Activated CD8-positive, alpha-beta T cell treated with anti-CD3 and anti-CD28 coated beads for 36 hours (primary cell): ENCODE measurements around the gene ZNF236. TPM values are rescaled to one million over a fixed set of nuclear protein-coding genes. Genes with fewer than 3 reads are reported as not detected.

Experiments used
- ATAC-seq: fragments of 200-7000 bp; cut with Tn5 transposase; one replicate; pipeline ENCODE4 v1.10.0; 2021; ENCODE audit warnings: mild to moderate bottlenecking, moderate library complexity
- CTCF ChIA-PET: fragments of 350-600 bp; sonication (Branson Sonifier 250); formaldehyde crosslinking; loops from one replicate; lab custom pipeline; 2021; ENCODE audit warnings: antibody characterized with exemption; lab: Charles Lee
- POLR2A ChIA-PET: fragments of 350-600 bp; sonication (Branson Sonifier 250); formaldehyde crosslinking; loops from one replicate; lab custom pipeline; 2021; ENCODE audit warnings: antibody characterized with exemption; lab: Charles Lee
- DNase-seq: peaks from one replicate; pipeline ENCODE4 v3.0.0-alpha.2; 2020
- H3K27ac Mint-ChIP-seq: one replicate; pipeline ENCODE4 v1.8.0; 2021; ENCODE audit warnings: mild to moderate bottlenecking, mixed read lengths
- H3K27me3 Mint-ChIP-seq: one replicate; pipeline ENCODE4 v1.8.0; 2021; ENCODE audit warnings: mixed read lengths
- H3K36me3 Mint-ChIP-seq: one replicate; pipeline ENCODE4 v1.8.0; 2021; ENCODE audit warnings: low read depth, mixed read lengths
- H3K4me1 Mint-ChIP-seq: one replicate; pipeline ENCODE4 v1.8.0; 2021; ENCODE audit warnings: low read depth, mixed read lengths
- H3K4me3 Mint-ChIP-seq: one replicate; pipeline ENCODE4 v1.8.0; 2021; ENCODE audit warnings: mild to moderate bottlenecking, moderate library complexity, mixed read lengths
- H3K9me3 Mint-ChIP-seq: one replicate; pipeline ENCODE4 v1.8.0; 2021; ENCODE audit warnings: mixed read lengths
- CTCF ChIP-seq: fragments of 200-600 bp; IDR thresholded peaks from one replicate; pipeline ENCODE4 v1.8.0; 2022; ENCODE audit warnings: antibody characterized with exemption, mild to moderate bottlenecking
- intact Hi-C: fragments of 100-400 bp; cut with micrococcal nuclease; formaldehyde crosslinking; loops from one replicate; pipeline ENCODE4 v1.10.0; 2022
- total RNA-seq, 2 experiments: library from RNA; stranded (reverse); gene quantifications; one replicate each; pipeline ENCODE4 v1.2.3, GENCODE V29; 2021

Gene ZNF236
- total RNA-seq, 2 experiments from 2014 or later: 12.7 to 15.2 TPM

DNA sequence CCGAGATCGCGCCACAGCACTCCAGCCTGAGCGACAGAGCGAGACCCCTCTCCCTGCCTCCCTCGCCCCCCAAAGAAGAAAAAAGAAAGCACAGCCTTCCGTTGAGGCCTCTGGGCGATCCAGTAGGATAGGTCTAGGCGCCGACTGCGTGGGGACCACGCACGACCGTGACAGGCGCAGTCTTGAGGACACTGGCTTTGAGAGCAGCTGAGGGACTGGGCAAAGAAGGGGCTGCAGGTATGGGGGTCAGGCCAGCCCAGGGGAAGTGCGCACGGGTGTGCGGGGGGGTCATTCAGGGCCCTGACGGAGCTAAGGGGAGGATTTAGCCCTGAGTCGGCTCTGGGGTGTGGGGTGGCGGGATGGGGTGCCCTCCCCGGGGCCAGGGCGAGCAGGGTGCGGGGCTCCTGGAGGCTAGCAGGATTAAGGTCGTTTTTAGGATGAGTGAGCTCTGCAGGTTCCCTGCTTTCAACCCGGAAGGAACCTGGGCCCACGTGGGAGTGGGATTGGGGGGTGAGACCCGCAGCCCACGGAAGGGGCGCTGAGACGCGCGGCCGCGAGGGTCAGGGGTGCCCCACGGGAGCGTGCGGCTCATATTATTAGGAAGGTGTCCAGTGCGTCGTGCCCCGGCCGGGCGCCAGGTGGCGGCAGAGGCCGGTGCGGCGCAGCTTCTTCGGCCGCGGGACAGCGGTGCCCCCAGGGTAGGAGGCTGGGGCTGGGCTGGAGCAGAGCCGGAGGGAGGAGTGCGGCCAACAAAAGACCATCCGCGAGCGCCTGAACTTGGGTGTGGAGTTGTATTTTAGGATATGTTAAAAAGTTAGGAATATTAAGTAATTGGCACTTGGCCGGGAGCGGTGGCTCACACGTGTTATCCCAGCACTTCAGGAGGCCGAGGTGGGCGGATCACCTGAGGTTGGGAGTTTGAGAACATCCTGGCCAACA, 20.5 kb upstream of the ZNF236 start:
- ChIA-PET CTCF (interaction anchor here (0.9 to 5.5 kb wide), 38 partner anchors 10 to 406 kb away, joined by 3 to 88 read pairs (median 7); partner anchors contain the start of gene ZNF236), POLR2A (interaction anchor here (1.0 kb wide), 1 partner anchor 19 kb away, joined by 3 read pairs; no protein-coding TSS in a partner anchor)
- intact Hi-C loops: loop anchor here (2.0 to 5.0 kb wide), 2 partner anchors 75 to 181 kb away; no protein-coding TSS in a partner anchor
- peak; percentile 93 for TF ChIP-seq CTCF
- DNase-seq (peak; percentile 58), ATAC-seq (peak; percentile 92)
- Mint-ChIP-seq H3K9me3 (no peaks in the 10 kb centered on the region), H3K27ac (no peak overlapping the region), H3K4me1 (peaks cover 9% of the 10 kb centered on the region), H3K27me3 (peaks cover 18% of the 10 kb centered on the region), H3K4me3 (no peak overlapping the region), H3K36me3 (no peaks in the 10 kb centered on the region)

DNA sequence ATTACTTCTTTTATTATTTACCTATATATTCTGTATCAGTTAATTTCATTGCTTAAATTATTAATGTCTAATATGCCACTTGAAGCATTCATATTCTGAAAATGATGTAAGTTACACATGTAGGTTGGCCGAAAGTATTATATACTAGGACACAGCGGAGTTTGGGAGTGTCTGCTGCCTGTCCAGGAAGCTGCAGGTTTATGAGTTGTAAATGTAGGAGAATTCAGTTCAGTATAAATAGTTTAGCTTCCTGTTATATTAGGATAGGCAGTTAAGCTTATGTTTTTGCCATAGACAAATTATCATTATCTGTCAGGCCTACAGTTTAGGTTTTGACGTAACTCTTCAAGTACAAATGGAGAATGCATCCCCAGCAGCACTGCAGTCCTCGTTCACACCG, 18.9 kb upstream of the ZNF236 start:
- Mint-ChIP-seq H3K4me1 (peaks cover 9% of the 10 kb centered on the region), H3K36me3 (peaks cover 1% of the 10 kb centered on the region), H3K27ac (no peak overlapping the region), H3K4me3 (no peak overlapping the region), H3K27me3 (peaks cover 14% of the 10 kb centered on the region), H3K9me3 (no peaks in the 10 kb centered on the region)
- ChIA-PET POLR2A (interaction anchor here (1.0 to 1.3 kb wide), 2 partner anchors 17 to 40 kb away, joined by 3 read pairs; no protein-coding TSS in a partner anchor), CTCF (interaction anchor here (0.6 to 5.5 kb wide), 65 partner anchors 9 to 847 kb away, joined by 3 to 88 read pairs (median 4); partner anchors contain the start of gene ZNF236)
- no peak for DNase-seq
- intact Hi-C loops: loop anchor here (2.0 to 5.0 kb wide), 2 partner anchors 74 to 179 kb away; no protein-coding TSS in a partner anchor
- TF ChIP-seq CTCF: no peak
- no peak for ATAC-seq

DNA sequence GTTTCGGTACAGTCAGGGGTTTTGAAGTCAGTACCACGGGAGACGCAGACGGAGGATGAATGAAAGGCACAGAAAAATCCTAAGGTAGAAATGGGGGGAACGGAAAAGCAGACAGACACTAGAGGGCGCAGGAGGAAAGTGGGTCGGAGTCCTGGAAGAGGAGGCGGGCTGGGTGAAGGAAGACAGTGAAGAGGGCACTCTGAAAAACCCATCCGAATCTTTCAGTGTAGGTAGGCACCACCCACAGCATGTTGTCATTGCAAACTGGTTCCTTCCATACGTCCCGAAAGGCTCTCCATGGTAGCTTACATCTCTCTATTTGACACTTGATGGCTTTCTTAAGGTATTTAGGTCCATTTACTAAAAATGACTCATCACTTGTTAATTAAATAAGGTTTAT, 18.5 kb upstream of the ZNF236 start:
- intact Hi-C loops: loop anchor here (2.0 to 5.0 kb wide), 2 partner anchors 73 to 179 kb away; no protein-coding TSS in a partner anchor
- H3K27me3 Mint-ChIP-seq: peaks cover 14% of the 10 kb centered on the region
- POLR2A ChIA-PET: interaction anchor here (1.3 kb wide), 1 partner anchor 39 kb away, joined by 3 read pairs; no protein-coding TSS in a partner anchor
- H3K4me1 Mint-ChIP-seq: peaks cover 9% of the 10 kb centered on the region
- CTCF ChIA-PET: interaction anchor here (0.6 to 5.5 kb wide), 51 partner anchors 9 to 847 kb away, joined by 3 to 88 read pairs (median 5); partner anchors contain the start of gene ZNF236
- DNase-seq (peak; percentile 82), ATAC-seq (peak; percentile 80)
- H3K27ac Mint-ChIP-seq: no peak overlapping the region
- peak; percentile 72 for TF ChIP-seq CTCF
- no peaks in the 10 kb centered on the region for H3K9me3 Mint-ChIP-seq
- H3K36me3 Mint-ChIP-seq: peaks cover 1% of the 10 kb centered on the region
- no peak overlapping the region for H3K4me3 Mint-ChIP-seq

- POLR2A ChIA-PET: no interaction called here
- DNase-seq (no peak), ATAC-seq (no peak)
- Mint-ChIP-seq H3K9me3 (no peaks in the 10 kb centered on the region), H3K36me3 (peaks cover 4% of the 10 kb centered on the region), H3K27me3 (peaks cover 11% of the 10 kb centered on the region), H3K4me1 (peaks cover 9% of the 10 kb centered on the region), H3K4me3 (no peak overlapping the region), H3K27ac (no peak overlapping the region)
- intact Hi-C loops: no loop called here
- TF ChIP-seq CTCF: no peak
- CTCF ChIA-PET: interaction anchor here (1.4 kb wide), 1 partner anchor 15 kb away, joined by 3 read pairs; no protein-coding TSS in a partner anchor
Observed at GRCh38 chr18:76805221-76805620, 17.1 kb upstream of the ZNF236 start.
